Activated CD4-positive, alpha-beta T cell treated with anti-CD3 and anti-CD28 coated beads, Interleukin-10, Interleukin-2, amounts not matched to agents 100 ng/mL and 50 ng/mL, durations not matched to agents 16 hours and 8 hours (primary cell): ENCODE measurements around the gene TMOD2.

Source experiments
- DNase-seq: peaks from one replicate; pipeline ENCODE4 v3.0.0-alpha.2; 2020

TMOD2 gene

DNA sequence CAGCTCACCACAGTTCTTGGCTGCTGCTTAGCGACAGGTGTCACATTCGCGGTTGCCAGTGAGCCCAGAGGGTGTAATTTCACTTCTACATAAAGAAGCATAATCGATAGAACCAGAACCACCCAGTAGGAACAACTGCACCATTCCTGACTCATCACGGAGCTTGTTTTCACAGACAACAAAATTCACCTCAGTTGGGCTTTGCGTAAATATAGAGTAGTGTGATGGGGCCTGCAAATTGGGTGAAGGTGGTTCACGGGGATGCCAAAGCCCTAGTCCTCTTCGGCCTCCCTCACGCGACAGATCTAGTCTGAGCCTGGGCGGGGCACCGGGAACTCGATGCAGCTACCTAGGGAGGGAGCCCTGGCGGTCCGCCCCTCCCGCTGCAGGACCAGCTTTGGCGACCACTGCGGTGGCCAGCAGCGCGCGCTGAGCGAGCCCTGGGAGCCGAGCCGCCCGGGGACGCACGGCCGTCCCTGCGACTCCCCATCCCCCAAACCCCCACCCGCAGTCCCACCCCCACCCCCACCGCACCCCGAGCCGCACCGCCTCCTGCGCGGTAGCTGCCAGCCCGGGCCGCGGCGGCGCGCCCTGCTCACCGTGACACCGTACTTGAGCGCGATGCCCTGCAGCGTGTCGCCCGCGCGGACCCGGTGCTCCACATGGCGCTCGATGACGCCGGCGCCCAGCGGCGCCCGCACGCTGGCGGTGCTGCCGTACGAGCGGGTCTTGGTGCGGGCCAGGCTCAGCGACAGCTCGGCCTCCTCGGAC, 14.5 kb upstream of the TMOD2 start:
- DNase-seq: peak; percentile 70

DNA sequence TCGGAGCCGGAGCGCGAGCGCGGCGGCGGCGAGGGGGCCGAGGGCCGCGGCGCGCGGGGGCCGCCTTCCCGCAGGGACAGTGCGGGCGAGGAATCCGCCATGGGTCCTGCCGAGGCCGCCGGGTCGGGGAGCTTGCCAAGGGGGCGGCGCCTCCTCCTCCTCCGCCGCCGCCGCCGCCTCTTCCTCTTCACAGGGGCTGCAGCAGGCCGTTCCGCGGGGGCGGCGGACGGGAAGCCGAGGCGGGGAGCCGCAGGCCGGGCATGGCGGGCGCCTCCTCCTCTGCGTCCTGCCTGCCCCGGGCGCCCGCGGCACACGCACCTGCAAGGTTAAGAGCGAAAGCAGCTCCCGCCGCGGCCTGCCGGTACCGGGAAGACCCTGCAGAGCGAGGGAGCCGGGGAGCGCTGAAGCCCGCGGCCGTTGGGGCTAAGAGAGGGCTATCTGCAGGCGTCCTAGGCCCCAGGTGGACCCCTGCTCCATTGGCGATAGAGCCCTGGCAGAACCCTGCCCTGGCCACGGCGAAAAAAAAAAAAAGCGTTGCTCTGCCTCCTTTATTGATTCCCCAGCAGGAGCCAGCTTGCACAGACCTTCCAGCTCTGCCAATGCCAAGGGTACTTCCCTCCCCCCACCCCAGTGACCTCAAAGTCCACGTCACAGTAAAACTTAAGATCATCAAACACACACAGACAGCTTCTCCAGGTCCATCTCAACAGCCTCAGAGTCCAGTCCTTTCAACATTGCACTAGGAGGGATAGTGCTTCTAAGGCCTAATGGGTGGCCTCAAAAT, 13.7 kb upstream of the TMOD2 start, which contains the start of gene LYSMD2:
TSS of gene LYSMD2 (minus strand) at position 134 of the 784 bp plus-strand sequence. CDS start at position 101, 33 bp downstream.
- DNase-seq: peak; percentile 69

DNA sequence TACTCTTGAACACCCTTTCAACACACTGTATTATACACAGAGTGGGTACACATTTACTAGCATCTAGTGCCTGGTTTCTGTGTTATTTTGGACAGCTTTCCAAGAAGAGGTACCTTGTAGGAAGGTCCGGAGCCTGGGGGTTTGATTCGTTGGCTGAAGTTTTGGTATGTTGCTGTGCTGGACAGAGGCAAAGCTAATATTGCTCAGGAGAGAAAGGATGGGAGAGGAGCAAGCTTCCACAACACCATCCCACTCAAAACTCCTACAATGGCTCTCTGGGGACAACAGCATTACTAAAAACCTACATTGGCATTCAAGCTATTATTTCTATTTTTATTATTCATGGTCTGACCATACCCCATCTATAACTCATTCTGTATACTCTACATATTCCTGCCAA, 12.8 kb upstream of the TMOD2 start:
- no peak for DNase-seq

DNA sequence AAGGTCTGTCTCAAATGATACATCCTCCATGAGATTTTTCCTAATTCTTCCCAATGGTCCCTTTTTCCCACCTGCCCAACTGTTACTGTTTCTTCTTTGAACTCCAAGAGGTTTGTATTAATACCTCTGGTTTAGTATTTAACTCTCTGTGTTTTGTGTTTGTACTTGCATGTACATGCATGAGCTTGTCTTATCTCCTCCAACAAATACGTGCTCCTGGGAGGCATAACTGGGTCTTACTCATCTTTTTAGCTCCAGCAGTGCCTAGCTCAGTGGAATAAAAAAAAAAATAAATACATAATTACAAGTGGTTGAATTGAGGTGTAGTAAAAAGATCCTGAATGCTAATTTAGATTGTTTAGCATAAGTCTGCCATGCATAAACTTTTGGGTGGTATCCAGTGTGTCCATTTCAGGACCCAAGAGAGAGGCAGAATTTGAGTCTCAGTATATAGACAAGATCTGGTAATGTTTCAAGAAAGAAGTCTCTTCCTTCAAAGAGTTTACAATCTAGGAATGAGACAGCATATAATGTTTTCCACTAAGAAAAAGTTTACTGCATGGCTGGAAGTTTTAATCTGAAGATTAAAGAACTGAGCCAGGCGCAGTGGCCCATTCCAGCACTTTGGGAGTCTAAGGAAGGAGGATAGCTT, 12.2 kb upstream of the TMOD2 start:
- DNase-seq: no peak

DNA sequence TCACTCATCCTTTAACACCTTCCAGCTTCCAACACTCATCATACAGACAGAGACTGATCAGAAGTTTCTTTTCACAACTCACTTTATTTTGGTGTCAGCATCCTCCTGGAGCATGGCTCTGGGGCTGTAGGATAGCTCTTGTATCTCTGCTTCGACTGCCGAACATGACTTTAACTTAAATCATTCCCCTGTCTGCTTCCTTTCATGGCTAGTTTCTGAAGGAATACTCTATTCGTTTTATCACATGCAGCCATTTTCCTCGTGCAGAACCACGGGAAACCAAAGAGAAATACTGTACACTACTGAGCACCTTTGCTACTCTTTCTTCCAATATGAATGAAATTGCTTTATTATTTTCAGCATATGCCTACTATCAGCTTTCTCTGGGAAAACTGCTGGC, 2.1 kb upstream of the TMOD2 start:
- no peak for DNase-seq

DNA sequence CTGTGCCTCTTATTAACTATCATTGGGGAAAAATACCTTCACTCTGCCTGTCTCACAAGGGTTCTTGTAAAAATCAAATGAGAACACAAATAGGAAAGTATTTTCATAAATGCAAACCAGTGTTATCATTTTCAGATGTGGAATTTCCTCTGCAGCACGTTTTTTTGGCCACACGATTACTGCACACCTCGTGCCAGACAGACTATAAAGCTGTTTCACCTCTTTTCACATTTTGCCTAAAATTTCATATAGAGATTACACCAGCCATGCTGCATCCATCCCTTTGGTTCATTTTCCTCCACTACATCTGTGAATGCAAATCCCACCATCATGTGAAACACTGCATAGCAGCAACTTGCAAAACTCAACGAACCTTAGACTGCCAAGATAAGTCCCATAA, 1.2 kb upstream of the TMOD2 start:
- no peak for DNase-seq

DNA sequence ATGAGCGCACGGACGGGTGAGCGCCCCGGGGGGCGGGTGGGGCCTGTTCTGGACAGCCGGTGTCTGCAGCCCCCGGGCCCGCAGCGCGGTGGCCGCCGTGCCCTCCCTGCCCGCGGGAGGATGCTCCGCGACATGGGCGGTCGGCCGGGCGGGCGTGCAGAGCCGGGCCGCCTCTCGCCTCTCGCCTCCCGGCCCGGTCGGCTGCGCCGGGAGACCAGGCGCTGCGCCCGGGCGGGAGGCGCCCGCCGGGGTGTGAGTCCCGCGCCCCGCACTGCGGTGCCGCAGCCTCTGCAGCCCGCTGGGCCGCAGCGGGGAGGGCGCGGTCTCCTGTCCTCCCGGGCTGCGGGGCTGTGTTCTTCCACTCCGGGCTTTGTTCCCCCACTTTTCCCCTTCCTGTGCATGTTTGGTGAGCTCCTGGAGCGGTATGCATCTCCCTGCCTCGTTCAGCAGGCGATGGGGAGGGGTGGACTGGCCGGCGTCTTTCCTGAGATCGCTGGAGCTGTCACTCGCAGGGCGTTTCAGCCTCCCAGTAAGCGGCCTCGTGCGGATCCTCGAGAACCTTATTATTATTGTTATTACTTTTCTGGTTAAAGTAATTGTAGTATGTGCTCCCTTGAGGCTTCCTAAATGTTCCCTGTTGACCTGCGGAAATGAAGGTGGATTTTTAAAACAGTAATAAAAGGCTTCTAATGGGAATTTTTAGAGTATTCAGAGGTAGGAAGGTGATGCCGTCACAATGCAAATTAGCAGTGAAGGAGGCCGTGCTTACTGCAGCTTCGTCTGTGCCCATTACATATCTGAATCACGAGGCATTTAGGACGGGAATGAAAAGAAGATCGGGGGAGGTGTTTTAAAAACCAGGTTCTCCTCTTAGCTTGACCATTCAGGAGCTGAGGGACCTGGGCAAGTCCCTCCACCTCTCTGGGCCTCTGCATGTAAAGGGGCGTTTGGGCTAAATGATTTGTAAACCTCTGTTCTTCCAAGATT, 593 bp downstream of the TMOD2 start:
- peak; percentile 29 for DNase-seq

DNA sequence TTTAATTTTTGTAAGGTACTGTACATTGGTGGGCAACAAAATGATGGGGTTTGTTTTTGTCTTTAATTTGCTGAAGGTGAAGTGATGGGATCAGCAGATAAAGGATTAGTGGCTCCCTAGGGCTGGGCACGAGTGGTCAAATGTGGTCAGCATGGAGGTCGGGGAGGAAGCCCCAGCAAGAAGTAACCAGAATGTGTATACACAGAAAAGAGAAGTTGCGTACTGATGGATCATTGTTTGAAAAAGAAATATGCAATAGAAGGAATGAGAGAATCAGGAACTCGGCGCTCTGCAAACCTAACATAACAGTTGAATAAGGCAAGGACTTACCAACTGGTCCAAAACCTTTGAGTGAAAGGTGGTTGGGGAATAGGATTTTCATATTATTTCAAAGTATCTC, 1.5 kb downstream of the TMOD2 start:
- DNase-seq: no peak

DNA sequence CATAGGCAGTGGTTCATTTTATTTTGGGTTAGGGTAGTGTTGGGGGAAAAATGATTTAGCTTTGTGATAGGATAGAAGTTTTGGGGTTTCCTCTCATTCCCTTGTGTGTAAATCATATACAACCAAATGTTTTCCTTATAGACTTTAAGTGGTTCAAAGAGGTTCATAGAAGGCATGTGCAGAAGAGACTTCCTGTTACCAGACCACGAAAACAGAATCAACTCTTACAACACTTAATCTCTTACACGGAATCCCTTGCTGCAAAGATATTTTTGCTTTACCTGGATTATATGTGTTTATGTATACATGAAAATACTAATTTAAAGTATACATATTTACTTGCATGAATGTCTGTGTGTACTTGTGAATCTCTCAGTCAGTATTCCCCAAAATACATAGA, 2.9 kb downstream of the TMOD2 start:
- DNase-seq: no peak

DNA sequence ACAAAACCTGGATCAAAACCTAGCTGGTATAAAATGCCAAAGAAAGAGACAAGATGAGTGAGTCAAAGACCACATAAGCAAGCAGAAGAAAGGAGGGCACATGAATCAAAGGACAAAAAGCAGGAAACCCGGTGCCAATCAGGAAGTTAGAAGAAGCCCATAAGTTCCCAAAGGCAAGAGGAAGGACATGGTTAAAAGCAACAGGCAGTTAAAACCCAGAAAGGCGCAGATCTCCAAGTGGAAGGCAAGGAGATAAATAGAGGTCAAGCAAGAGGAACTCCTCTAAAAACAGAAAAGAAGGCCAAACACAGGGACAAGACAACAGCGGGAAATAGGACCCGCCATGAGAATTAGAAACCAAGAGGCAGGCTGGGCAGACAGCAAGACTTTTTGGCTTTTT, 4.4 kb downstream of the TMOD2 start:
- no peak for DNase-seq

DNA sequence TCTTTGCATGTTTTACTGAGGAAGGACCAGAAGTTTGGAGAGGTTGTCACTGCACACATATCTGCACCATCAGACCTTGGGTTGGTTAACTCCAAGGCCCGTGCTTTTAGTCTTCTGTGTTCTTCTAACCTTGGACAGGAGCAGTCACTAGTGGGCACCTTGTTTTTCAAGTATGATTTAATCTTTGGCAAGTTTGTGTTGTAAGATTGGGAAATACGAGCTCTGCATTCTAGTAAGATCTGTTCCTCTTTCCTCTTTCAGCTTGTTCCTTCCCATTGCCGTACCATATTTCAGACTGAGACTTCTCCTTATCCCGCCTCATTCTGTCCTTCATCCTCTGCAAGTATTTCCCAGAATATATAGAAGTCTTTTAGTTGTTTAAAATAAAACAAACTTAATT, 5.1 kb downstream of the TMOD2 start:
- no peak for DNase-seq

DNA sequence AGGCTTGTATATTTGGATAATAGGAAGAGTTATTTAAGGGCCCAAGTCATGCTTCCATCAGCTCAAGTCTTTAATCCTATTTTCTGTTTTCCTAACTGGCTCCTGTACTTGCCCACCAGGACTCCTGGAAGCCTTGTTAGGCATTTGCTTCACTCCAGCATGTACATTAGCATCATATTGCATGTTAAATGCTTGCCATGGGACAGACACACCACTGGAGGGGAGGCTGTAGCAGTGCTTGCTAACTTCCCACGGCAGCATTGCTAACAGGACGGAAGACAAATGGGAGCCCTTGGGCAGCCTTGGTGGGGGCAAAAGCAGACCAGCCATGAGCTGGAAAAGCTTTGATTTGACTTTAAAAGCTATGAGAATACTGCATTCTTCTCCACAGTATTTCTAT, 6.1 kb downstream of the TMOD2 start:
- no peak for DNase-seq

DNA sequence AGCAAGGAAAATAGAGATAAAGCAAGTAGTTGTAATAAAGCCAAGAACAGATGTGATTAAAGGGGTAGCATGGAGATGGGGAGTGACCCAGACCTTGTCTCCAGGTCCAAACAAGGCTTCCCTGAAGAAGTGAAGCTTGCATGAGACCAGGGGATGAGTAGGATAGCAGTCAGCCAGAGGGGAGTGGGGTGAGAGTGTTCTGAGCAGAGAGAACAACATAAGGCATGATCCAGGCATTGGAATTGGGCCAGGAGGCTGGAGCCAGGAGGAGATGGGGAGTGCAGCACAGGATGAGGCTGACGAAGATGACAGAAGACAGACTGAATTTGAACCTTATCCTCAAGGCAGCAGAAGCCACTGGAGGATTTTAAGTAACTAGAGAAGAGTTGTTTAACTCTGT, 7.2 kb downstream of the TMOD2 start:
- no peak for DNase-seq

DNA sequence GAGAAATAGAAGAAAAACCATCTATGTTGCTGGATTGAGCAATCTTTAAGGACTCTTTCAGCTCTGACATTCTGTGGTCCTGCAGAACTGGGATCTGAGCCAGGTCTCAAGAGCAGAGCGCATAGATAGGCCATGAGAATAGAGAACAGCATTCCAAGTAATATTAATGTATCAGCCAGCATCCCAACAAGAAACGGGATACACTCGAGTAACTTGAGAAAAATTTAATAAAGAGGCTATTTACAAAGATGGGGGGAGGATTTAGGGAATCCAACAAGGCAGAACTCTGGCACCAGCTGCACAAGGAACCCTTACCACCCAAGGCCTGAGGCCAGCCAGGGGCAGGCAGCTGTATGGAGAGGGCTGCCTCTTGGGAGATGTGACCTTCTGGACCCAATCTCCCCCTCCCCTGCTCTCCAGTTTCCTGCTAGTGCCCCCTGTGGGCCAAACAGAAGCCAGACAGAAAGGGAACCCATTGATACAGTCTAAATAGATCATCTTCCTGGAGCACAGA, 8.2 kb downstream of the TMOD2 start:
- DNase-seq: peak; percentile 28

DNA sequence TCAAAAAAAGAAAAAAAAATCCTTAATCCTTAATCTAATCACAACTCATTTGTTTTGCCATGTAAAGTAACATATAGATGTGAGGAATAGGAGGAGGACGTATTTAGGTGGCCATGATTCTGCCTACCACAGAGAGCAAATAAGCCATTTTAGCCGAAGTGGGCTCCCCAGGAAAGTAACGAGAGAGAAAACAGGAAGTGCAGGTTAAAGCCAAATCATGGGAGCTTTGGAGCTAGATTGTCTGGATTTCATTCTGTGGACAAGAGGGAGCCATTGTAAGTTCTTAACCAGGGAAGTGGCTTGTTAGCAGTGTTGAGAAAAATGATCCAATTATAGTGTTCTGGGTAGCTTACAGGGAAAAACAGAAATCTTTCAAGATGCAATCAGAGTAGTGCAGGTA, 9.4 kb downstream of the TMOD2 start:
- DNase-seq: no peak

DNA sequence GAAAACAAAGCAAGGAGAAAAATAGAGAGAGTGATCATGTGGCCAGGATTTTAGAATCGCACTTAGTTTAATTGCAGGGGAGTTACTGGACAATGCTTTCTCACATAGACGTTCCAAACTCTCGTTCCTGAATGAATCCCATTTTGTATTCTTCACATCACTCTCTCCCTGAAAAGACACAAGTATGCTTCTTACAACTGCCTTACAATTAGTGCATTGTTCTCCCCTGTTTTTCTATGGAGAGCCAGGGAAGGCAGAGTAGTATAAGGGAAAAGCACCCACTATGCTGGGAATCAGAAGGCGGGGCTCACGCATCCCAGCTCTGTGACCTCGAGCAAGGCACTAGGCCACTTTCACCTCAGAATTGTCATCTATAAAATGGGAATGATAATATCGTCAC, 14.4 kb downstream of the TMOD2 start:
- no peak for DNase-seq

DNA sequence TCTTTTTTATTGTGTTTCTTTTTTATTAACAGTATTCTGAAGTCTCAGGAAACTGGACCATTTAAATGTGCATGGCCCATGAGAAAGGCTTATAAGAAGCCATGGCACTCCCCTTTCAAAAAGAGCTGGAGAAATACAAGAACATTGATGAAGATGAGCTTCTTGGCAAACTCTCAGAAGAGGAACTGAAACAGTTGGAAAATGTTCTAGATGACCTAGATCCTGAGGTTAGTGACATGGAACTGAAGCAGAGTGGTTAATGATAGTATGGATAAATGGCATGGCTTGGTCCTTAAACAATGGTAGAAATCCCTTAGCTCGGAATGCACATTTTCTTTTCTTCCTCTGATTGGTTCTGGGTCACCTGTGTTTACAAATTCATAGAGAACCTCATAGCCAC, 14.9 kb downstream of the TMOD2 start:
- DNase-seq: no peak

DNA sequence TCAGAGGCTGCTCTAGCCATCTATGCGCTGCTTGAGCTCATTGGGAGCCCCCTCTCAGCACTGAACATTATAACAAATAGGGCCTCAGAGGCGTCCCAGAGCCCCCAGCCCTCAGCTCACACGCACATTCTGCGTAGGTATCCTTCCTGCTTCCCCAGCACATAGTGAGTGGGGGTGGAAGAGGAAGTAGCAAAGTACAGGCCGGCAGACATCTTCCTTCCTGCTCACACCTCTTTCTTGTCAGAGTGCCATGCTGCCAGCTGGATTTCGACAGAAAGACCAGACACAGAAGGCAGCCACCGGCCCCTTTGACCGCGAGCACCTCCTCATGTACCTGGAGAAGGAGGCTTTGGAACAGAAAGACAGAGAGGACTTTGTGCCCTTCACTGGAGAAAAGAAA, 16.6 kb downstream of the TMOD2 start:
- no peak for DNase-seq

DNA sequence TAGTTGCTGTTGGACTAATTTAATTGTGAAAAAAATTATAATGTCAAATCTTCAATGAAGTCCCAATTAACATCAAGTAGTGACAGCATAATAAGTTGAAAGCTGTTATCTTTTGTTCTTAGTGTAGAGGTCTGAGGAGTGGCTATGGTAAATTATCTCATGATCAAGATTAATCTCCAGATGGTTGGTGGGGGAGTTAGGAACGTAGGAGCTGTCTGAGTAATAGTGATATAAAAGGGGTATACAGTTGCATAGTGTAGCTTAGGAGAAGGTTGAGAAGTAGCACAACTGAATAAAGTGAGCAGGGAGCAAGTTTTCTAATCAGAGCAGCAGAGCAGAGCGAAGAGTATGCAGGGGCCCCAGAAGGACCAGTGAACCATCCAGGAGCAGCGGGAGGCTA, 19.5 kb downstream of the TMOD2 start:
- no peak for DNase-seq

DNA sequence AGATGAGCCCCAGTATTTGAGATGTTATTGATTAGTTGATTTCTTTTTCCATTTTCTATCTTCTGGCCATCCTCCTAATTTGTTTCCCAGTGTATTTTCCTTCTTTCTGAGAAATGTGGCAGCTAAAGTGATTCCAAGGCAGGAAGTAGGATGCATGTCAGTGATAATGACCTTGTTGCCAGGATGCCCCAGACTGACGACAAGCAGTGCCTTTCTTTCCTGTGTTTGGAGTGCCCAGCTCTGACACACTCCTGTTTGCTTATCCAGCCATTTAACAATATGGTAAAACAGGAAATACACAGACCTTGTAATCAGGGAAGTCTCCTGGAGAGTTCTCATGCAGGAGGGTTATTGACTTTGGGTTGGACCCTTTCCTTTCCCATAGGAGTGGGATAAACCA, 20.4 kb downstream of the TMOD2 start:
- DNase-seq: no peak

DNA sequence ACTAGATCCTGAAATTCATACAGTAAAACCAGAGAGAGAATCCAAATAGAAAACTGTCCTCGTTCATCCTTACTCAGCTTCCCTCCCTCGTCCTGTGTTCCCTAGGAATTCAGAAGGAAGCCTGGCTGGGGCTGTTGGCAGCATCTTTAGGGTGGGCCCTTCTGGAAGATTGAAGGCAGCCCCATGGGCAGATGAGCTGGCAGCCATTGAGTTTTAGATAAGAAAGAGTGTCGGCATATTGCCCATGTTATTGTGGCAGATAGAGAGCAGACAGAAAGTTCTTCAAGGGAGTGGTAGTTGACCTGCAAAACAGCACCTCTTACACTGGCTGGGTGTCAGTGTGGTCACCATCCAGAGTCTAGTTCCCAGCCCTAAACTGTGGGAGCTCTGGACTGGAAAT, 23.5 kb downstream of the TMOD2 start:
- DNase-seq: no peak
